PC-3 (cell line): Measurements from ENCODE around the gene USF1.
"Not testable (repeated sequence)": the region's sequence is repeated elsewhere in the genome, so short reads cannot be mapped to it uniquely, and the experiment has no call there.

Experiments
- EZH2 ChIP-seq: fragments of 300-600 bp; sonication (generic); IDR thresholded peaks from one replicate; pipeline ENCODE4 v1.6.1; 2017; ENCODE audit warnings: antibody characterized with exemption, mild to moderate bottlenecking, low read length; ENCODE audit not compliant: unreplicated experiment
- EZH2phosphoT487 ChIP-seq: fragments of 300-600 bp; sonication (generic); IDR thresholded peaks from 2 replicates; pipeline ENCODE4 v1.6.1; 2018; ENCODE audit warnings: mild to moderate bottlenecking, antibody characterized with exemption, low read length, borderline replicate concordance
- TF ChIP-seq, protein P1 (sequence below): fragments of 300-600 bp; sonication (generic); conservative IDR thresholded peaks from 2 replicates; pipeline ENCODE4 v1.5.1; 2017; ENCODE audit warnings: antibody characterized with exemption, low read depth, mild to moderate bottlenecking, low read length

DNA sequence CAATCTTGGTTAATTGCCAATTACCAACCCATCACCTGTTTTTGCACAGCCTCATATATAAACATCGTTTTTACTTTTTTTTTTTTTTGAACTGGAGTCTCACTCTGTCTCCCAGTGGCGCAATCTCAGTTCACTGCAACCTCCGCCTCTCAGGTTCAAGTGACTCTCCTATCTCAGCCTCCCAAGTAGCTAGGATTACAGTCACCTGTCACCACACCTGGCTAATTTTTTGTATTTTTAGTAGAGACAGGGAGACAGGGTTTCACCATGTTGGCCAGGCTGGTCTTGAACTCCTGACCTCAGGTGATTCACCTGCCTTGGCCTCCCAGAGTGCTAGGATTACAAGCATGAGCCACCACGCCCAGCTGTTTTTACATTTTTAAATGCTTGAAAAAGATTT lies 53.7 kb downstream of the USF1 start:
- TF ChIP-seq, protein P1, sequence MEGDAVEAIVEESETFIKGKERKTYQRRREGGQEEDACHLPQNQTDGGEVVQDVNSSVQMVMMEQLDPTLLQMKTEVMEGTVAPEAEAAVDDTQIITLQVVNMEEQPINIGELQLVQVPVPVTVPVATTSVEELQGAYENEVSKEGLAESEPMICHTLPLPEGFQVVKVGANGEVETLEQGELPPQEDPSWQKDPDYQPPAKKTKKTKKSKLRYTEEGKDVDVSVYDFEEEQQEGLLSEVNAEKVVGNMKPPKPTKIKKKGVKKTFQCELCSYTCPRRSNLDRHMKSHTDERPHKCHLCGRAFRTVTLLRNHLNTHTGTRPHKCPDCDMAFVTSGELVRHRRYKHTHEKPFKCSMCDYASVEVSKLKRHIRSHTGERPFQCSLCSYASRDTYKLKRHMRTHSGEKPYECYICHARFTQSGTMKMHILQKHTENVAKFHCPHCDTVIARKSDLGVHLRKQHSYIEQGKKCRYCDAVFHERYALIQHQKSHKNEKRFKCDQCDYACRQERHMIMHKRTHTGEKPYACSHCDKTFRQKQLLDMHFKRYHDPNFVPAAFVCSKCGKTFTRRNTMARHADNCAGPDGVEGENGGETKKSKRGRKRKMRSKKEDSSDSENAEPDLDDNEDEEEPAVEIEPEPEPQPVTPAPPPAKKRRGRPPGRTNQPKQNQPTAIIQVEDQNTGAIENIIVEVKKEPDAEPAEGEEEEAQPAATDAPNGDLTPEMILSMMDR = not testable (repeated sequence)
- not testable (repeated sequence) for TF ChIP-seq EZH2phosphoT487, EZH2
